K562 (cell line): ENCODE results near the gene ARHGAP8. TPM values are rescaled to one million over a fixed set of nuclear protein-coding genes. Genes with fewer than 3 reads are reported as not detected.

ENCODE experiments used
- ATAC-seq: fragments of 200-7000 bp; cut with Tn5 transposase; 3 replicates; pipeline ENCODE4 v1.9.1; 2020; ENCODE audit warnings: moderate library complexity
- BruUV-seq: library from RNA; stranded (reverse); fragments of 400-500 nt; replicated peaks from 2 replicates; lab custom pipeline; 2021; lab: Mats Ljungman, UMichigan
- CTCF ChIA-PET: fragments of 300-600 bp; formaldehyde crosslinking; extraction: SDS; loops from one replicate; lab custom pipeline; 2021; ENCODE audit warnings: low intra/inter-chr PET ratio; lab: Yijun Ruan, JAX
- POLR2A ChIA-PET: fragments of 300-600, 350-650 bp; sonication (Branson Sonifier 250); formaldehyde crosslinking; extraction: SDS; loops from one replicate; lab custom pipeline; 2021; ENCODE audit warnings: antibody characterized with exemption, inconsistent platforms; lab: Yijun Ruan, JAX
- DNase-seq, 4 experiments: peaks; one replicate each; pipeline versions ENCODE4 v3.0.0 to v3.0.0-alpha.2; 2011 to 2018; ENCODE audit warnings: low spot score in 3 of 4, mixed read lengths in 3 of 4; ENCODE audit errors: extremely low read depth in 1 of 4
- FAIRE-seq: peaks from 2 replicates; lab custom pipeline; 2011; peaks lifted over from hg19 to GRCh38; lab: Jason Lieb, UNC
- H2AFZ ChIP-seq: 2 replicates; pipeline ENCODE4 v1.6.0; 2011; ENCODE audit warnings: low read depth, low read length, control low read depth, inconsistent platforms
- H3K27ac ChIP-seq: fragments of 200-600 bp; 3 replicates; pipeline ENCODE4 v1.8.0; 2011; ENCODE audit warnings: low read depth, mild to moderate bottlenecking, control low read depth, inconsistent platforms, low read length, moderate library complexity, mixed read lengths; ENCODE audit errors: extremely low read depth
- H3K27me3 ChIP-seq, 2 experiments: fragments of 300-600 bp in 1 of 2; 2 replicates in 1 of 2; 3 replicates in 1 of 2; pipeline versions ENCODE4 v1.6.0 to v1.8.0; 2011; ENCODE audit warnings: inconsistent platforms in 2 of 2, low read length in 2 of 2, mild to moderate bottlenecking in 1 of 2, mixed read lengths in 1 of 2, moderate library complexity in 1 of 2; ENCODE audit not compliant: control insufficient read depth in 2 of 2, insufficient read depth in 2 of 2
- H3K36me3 ChIP-seq: fragments of 300-600 bp; 3 replicates; pipeline ENCODE4 v1.8.0; 2011; ENCODE audit warnings: mild to moderate bottlenecking, low read length, inconsistent platforms; ENCODE audit not compliant: control insufficient read depth, insufficient read depth
- H3K4me1 ChIP-seq, 2 experiments: fragments of 200-600 bp in 1 of 2; replicated peaks in 1 of 2; 2 replicates in 1 of 2; 3 replicates in 1 of 2; pipeline versions ENCODE4 v1.5.1 to v1.8.0; 2011; ENCODE audit warnings: inconsistent platforms in 2 of 2, low read length in 2 of 2, mild to moderate bottlenecking in 1 of 2, mixed read lengths in 1 of 2, moderate library complexity in 1 of 2; ENCODE audit not compliant: control insufficient read depth in 2 of 2, insufficient read depth in 2 of 2
- H3K4me2 ChIP-seq: 2 replicates; pipeline ENCODE4 v1.6.1; 2011; ENCODE audit warnings: low read length, control low read depth, inconsistent platforms, mixed read lengths; ENCODE audit not compliant: insufficient read depth
- H3K4me3 ChIP-seq: fragments of 200-600 bp; sonication (generic), shearing (Covaris generic); 2 replicates; pipeline ENCODE4 v1.5.1; 2016; ENCODE audit warnings: control low read depth, inconsistent platforms
- H3K79me2 ChIP-seq: fragments of 200-600 bp; 3 replicates; pipeline ENCODE4 v1.8.0; 2011; ENCODE audit warnings: low read length, inconsistent platforms; ENCODE audit not compliant: control insufficient read depth, insufficient read depth
- H3K9ac ChIP-seq, 2 experiments: 2 replicates each; pipeline versions ENCODE4 v1.6.0 to v1.6.1; 2011; ENCODE audit warnings: low read depth in 2 of 2, low read length in 2 of 2, control low read depth in 1 of 2, inconsistent platforms in 1 of 2, mild to moderate bottlenecking in 1 of 2, mixed read lengths in 1 of 2; ENCODE audit not compliant: insufficient read depth in 1 of 2
- H3K9me1 ChIP-seq: one replicate; pipeline ENCODE4 v1.6.0; 2011; ENCODE audit warnings: inconsistent platforms, mild to moderate bottlenecking, low read length, moderate library complexity; ENCODE audit not compliant: control insufficient read depth, insufficient read depth
- H3K9me3 ChIP-seq: replicated peaks from 2 replicates; pipeline ENCODE4 v1.5.1; 2011; ENCODE audit warnings: low read depth, low read length, inconsistent platforms; ENCODE audit not compliant: control insufficient read depth, insufficient read depth
- H4K20me1 ChIP-seq: replicated peaks from 2 replicates; pipeline ENCODE4 v1.6.1; 2011; ENCODE audit warnings: low read length, inconsistent platforms, mixed read lengths; ENCODE audit not compliant: control insufficient read depth, insufficient read depth
- BHLHE40 ChIP-seq: IDR thresholded peaks from 2 replicates; pipeline ENCODE4 v1.6.1; 2011; ENCODE audit warnings: low read length, improper control_type of control experiment
- ESRRA ChIP-seq: fragments of 450-650 bp; IDR thresholded peaks from 2 replicates; pipeline ENCODE4 v1.6.1; 2014; ENCODE audit warnings: low read depth, mild to moderate bottlenecking, moderate library complexity, borderline replicate concordance
- FOSL1 ChIP-seq: fragments of 200-800 bp; sonication (Bioruptor generic); conservative IDR thresholded peaks from 2 replicates; pipeline ENCODE4 v1.6.1; 2016; ENCODE audit warnings: missing genetic modification characterization, missing compliant biosample characterization
- HNRNPLL ChIP-seq: fragments of 200-400 bp; formaldehyde crosslinking; IDR thresholded peaks from 2 replicates; pipeline ENCODE4 v1.6.1; 2017; ENCODE audit warnings: low read length, low read depth, mild to moderate bottlenecking; ENCODE audit not compliant: poor library complexity, severe bottlenecking
- MXD1 ChIP-seq: fragments of 250-450 bp; sonication (Bioruptor Pico); IDR thresholded peaks from 2 replicates; pipeline ENCODE4 v1.8.0; 2021; ENCODE audit warnings: borderline replicate concordance, mild to moderate bottlenecking, moderate library complexity; ENCODE audit not compliant: poor library complexity, severe bottlenecking
- NFE2 ChIP-seq: IDR thresholded peaks from 2 replicates; pipeline ENCODE4 v1.6.1; 2014; ENCODE audit warnings: antibody characterized with exemption, low read depth
- POLR2AphosphoS5 ChIP-seq: IDR thresholded peaks from 2 replicates; pipeline ENCODE4 v1.6.1; 2011; ENCODE audit warnings: mild to moderate bottlenecking, low read depth, low read length, moderate library complexity; ENCODE audit not compliant: control insufficient read depth, insufficient read depth
- SMAD2 ChIP-seq: fragments of 150-350 bp; IDR thresholded peaks from 2 replicates; pipeline ENCODE4 v1.6.1; 2014; ENCODE audit warnings: low read depth, mild to moderate bottlenecking, low read length
- ZNF175 ChIP-seq: fragments of 200-800 bp; sonication (Bioruptor generic); IDR thresholded peaks from 2 replicates; pipeline ENCODE4 v1.6.1; 2016; ENCODE audit warnings: low read depth, mild to moderate bottlenecking, missing genetic modification characterization, missing compliant biosample characterization
- WGBS: fragments of 100-300 bp; shearing (Covaris generic); methylation state at CpG from one replicate; pipeline ENCODE4 v1.1.6; 2016; ENCODE audit warnings: low coverage, mixed read lengths; ENCODE audit not compliant: insufficient coverage; ENCODE audit errors: missing lambda C conversion rate; 5-methylcytosine and 5-hydroxymethylcytosine counted together
- in situ Hi-C: fragments of 300-500 bp; cut with MboI; formaldehyde crosslinking; loops from 4 replicates; pipeline ENCODE4 v1.15.0; 2018; ENCODE audit warnings: inconsistent platforms, mixed read lengths
- intact Hi-C: fragments of 100-400 bp; cut with micrococcal nuclease; formaldehyde crosslinking; loops from 2 replicates; pipeline ENCODE4 v1.14.2; 2022
- polyA plus RNA-seq, 8 experiments: library from polyadenylated mRNA; depleted of rRNA in 4 of 8; stranded (reverse) in 5 of 8; unstranded in 3 of 8; fragments of >200 nt; fragmentation: Nextera tagmentation in 2 of 8; fragmentation: Illumina TruSeq in 1 of 8; extraction: Ambion mirVana in 2 of 8; extraction: Trizol in 1 of 8; gene quantifications; 2 replicates each; pipeline versions ENCODE4 v1.2.1 to v1.2.3, GENCODE V29; 2011 to 2014; ENCODE audit warnings: inconsistent platforms in 1 of 8, missing spikeins in 1 of 8
- total RNA-seq, 7 experiments: library from RNA; depleted of rRNA in 6 of 7; stranded (reverse); fragments of >200 nt in 6 of 7; fragmentation: Illumina TruSeq in 2 of 7; extraction: Trizol in 2 of 7; gene quantifications; 2 replicates each; pipeline versions ENCODE4 v1.2.1 to v1.2.3, GENCODE V29; 2011 to 2021; ENCODE audit warnings: low replicate concordance in 1 of 7
- TF ChIP-seq, protein P1 (sequence below), 2 experiments: IDR thresholded peaks; 2 replicates each; pipeline ENCODE4 v1.6.1; 2011; ENCODE audit warnings: borderline replicate concordance in 1 of 2, control low read depth in 1 of 2, low read depth in 1 of 2, low read length in 1 of 2, mild to moderate bottlenecking in 1 of 2, mixed read lengths in 1 of 2, moderate library complexity in 1 of 2; ENCODE audit not compliant: insufficient read depth in 1 of 2, insufficient read length in 1 of 2, poor library complexity in 1 of 2, severe bottlenecking in 1 of 2; ENCODE audit errors: extremely low read depth in 1 of 2
- TF ChIP-seq, protein P2 (sequence below): fragments of 450-650 bp; formaldehyde crosslinking; IDR thresholded peaks from 2 replicates; pipeline ENCODE4 v1.4.0; 2022; ENCODE audit warnings: missing genetic modification characterization
- TF ChIP-seq, protein P3 (sequence below): IDR thresholded peaks from 2 replicates; pipeline ENCODE4 v1.6.1; 2014; ENCODE audit warnings: antibody characterized with exemption
- TF ChIP-seq, protein P4 (sequence below): sonication (generic); formaldehyde crosslinking; IDR thresholded peaks from 2 replicates; pipeline ENCODE4 v1.8.1; 2023; ENCODE audit warnings: mild to moderate bottlenecking, missing genetic modification reagents

ARHGAP8 gene
- total and polyA plus RNA-seq, 9 of the 15 experiments (the other 6 are each of a cell fraction or from before 2014, with no cell fraction given), result 0.15 to 2.2 (median 0.62) TPM

GRCh38 chr22:44906248-44906936 is 154.0 kb downstream of the ARHGAP8 start:
- 2% methylated on average over 12 of the region's 21 CpGs for WGBS
- CTCF ChIA-PET, result no interaction called here
- no peaks in the 10 kb centered on the region for H3K4me1 ChIP-seq
- H3K4me2 ChIP-seq, result no peak overlapping the region
- no TSS peak for BruUV-seq
- ATAC-seq (no peak), FAIRE-seq (no peak), DNase-seq (no peak)
- no peaks in the 10 kb centered on the region for H3K79me2 ChIP-seq
- H4K20me1 ChIP-seq, result no peaks in the 10 kb centered on the region
- H3K27ac ChIP-seq, result no peak overlapping the region
- H2AFZ ChIP-seq, result no peak overlapping the region
- H3K9me3 ChIP-seq, result no peaks in the 10 kb centered on the region
- peaks cover 7 to 19% of the 10 kb centered on the region in 2 experiments; a peak in 4 of 5 replicates for H3K27me3 ChIP-seq
- no peaks in the 10 kb centered on the region for H3K9me1 ChIP-seq
- in situ Hi-C loops (no loop called here), intact Hi-C loops (no loop called here)
- POLR2A ChIA-PET, result no interaction called here
- no peak overlapping the region for H3K4me3 ChIP-seq
- no peaks in the 10 kb centered on the region for H3K36me3 ChIP-seq
- H3K9ac ChIP-seq, result no peak overlapping the region
- TF ChIP-seq POLR2AphosphoS5, result no peak
- TF ChIP-seq ESRRA, result no peak
- TF ChIP-seq NFE2, result no peak
- TF ChIP-seq MXD1 (CRISPR knock-in tag), result no peak
- no peak for TF ChIP-seq HNRNPLL
- TF ChIP-seq, protein P1, sequence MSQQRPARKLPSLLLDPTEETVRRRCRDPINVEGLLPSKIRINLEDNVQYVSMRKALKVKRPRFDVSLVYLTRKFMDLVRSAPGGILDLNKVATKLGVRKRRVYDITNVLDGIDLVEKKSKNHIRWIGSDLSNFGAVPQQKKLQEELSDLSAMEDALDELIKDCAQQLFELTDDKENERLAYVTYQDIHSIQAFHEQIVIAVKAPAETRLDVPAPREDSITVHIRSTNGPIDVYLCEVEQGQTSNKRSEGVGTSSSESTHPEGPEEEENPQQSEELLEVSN (IDR thresholded peaks at IDR 0.05; ENCODE audit: borderline replicate concordance in 1 of 2, extremely low read depth in 1 of 2, insufficient read depth in 1 of 2, insufficient read length in 1 of 2, low read depth in 1 of 2, low read length in 1 of 2, poor library complexity in 1 of 2, severe bottlenecking in 1 of 2), result no peak
- TF ChIP-seq ZNF175 (CRISPR knock-in tag), result no peak
- TF ChIP-seq BHLHE40, result no peak
- TF ChIP-seq, protein P2, sequence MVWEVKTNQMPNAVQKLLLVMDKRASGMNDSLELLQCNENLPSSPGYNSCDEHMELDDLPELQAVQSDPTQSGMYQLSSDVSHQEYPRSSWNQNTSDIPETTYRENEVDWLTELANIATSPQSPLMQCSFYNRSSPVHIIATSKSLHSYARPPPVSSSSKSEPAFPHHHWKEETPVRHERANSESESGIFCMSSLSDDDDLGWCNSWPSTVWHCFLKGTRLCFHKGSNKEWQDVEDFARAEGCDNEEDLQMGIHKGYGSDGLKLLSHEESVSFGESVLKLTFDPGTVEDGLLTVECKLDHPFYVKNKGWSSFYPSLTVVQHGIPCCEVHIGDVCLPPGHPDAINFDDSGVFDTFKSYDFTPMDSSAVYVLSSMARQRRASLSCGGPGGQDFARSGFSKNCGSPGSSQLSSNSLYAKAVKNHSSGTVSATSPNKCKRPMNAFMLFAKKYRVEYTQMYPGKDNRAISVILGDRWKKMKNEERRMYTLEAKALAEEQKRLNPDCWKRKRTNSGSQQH (CRISPR knock-in tag), result no peak
- no peak for TF ChIP-seq FOSL1
- TF ChIP-seq, protein P3, sequence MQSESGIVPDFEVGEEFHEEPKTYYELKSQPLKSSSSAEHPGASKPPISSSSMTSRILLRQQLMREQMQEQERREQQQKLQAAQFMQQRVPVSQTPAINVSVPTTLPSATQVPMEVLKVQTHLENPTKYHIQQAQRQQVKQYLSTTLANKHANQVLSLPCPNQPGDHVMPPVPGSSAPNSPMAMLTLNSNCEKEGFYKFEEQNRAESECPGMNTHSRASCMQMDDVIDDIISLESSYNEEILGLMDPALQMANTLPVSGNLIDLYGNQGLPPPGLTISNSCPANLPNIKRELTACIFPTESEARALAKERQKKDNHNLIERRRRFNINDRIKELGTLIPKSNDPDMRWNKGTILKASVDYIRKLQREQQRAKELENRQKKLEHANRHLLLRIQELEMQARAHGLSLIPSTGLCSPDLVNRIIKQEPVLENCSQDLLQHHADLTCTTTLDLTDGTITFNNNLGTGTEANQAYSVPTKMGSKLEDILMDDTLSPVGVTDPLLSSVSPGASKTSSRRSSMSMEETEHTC, result no peak
- TF ChIP-seq, protein P4, sequence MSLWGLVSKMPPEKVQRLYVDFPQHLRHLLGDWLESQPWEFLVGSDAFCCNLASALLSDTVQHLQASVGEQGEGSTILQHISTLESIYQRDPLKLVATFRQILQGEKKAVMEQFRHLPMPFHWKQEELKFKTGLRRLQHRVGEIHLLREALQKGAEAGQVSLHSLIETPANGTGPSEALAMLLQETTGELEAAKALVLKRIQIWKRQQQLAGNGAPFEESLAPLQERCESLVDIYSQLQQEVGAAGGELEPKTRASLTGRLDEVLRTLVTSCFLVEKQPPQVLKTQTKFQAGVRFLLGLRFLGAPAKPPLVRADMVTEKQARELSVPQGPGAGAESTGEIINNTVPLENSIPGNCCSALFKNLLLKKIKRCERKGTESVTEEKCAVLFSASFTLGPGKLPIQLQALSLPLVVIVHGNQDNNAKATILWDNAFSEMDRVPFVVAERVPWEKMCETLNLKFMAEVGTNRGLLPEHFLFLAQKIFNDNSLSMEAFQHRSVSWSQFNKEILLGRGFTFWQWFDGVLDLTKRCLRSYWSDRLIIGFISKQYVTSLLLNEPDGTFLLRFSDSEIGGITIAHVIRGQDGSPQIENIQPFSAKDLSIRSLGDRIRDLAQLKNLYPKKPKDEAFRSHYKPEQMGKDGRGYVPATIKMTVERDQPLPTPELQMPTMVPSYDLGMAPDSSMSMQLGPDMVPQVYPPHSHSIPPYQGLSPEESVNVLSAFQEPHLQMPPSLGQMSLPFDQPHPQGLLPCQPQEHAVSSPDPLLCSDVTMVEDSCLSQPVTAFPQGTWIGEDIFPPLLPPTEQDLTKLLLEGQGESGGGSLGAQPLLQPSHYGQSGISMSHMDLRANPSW (CRISPR knock-in tag), result no peak
- no peak for TF ChIP-seq SMAD2
